ENCODE measurements around the gene JMJD1C.

Gene JMJD1C

DNA sequence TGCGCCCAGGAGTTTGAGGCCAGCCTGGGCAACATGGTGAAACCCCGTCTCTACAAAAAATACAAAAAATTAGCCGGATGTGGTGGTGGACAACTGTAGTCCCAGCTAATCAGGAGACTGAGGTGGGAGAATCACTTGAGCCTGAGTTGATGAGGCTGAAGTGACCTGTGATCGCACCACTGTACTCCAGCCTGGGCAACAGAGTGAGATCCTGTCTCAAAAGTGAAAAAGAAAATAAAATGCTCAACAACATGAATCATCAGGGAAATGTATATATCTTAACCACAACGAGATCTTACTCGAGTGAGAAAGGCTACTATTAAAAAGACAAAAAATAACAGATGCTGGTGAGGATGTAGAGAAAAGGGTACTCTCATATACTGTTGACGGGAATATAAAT, 72.7 kb downstream of the JMJD1C start:
- no peak for TF ChIP-seq EZH2phosphoT487 (conservative IDR thresholded peaks at IDR 0.05; ENCODE audit: low read length)
- TF ChIP-seq, protein P1, sequence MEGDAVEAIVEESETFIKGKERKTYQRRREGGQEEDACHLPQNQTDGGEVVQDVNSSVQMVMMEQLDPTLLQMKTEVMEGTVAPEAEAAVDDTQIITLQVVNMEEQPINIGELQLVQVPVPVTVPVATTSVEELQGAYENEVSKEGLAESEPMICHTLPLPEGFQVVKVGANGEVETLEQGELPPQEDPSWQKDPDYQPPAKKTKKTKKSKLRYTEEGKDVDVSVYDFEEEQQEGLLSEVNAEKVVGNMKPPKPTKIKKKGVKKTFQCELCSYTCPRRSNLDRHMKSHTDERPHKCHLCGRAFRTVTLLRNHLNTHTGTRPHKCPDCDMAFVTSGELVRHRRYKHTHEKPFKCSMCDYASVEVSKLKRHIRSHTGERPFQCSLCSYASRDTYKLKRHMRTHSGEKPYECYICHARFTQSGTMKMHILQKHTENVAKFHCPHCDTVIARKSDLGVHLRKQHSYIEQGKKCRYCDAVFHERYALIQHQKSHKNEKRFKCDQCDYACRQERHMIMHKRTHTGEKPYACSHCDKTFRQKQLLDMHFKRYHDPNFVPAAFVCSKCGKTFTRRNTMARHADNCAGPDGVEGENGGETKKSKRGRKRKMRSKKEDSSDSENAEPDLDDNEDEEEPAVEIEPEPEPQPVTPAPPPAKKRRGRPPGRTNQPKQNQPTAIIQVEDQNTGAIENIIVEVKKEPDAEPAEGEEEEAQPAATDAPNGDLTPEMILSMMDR (IDR thresholded peaks at IDR 0.05; ENCODE audit: insufficient read depth, low read length, poor library complexity, severe bottlenecking) = no peak
- peaks cover 28% of the 10 kb centered on the region; the same call in 1 of the 2 replicates for H3K79me2 ChIP-seq (ENCODE audit: insufficient read depth, low read length)
- H3K36me3 ChIP-seq (ENCODE audit: low read length) = no peaks in the 10 kb centered on the region
- no peak overlapping the region for H3K4me2 ChIP-seq (ENCODE audit: low read depth, low read length, poor library complexity, severe bottlenecking)
- H4K20me1 ChIP-seq (ENCODE audit: low read depth, low read length) = peaks cover 3% of the 10 kb centered on the region; the same call in 1 of the 2 replicates
- no peaks in the 10 kb centered on the region for H3K9me3 ChIP-seq (ENCODE audit: insufficient read depth, low read length)
- H3K4me3 ChIP-seq (ENCODE audit: insufficient read depth, low read length, poor library complexity, severe bottlenecking) = no peak overlapping the region
- no peaks in the 10 kb centered on the region for H3K27me3 ChIP-seq (ENCODE audit: low read length)
- H3K9ac ChIP-seq (ENCODE audit: low read length) = no peak overlapping the region
- no peaks in the 10 kb centered on the region for H3F3A ChIP-seq (ENCODE audit: insufficient read depth)
- H3K9me2 ChIP-seq (replicated peaks; ENCODE audit: insufficient read depth, low read length) = no peaks in the 10 kb centered on the region
- H3K27ac ChIP-seq (ENCODE audit: low read depth, low read length) = no peak overlapping the region
- no peak overlapping the region for H2AFZ ChIP-seq (ENCODE audit: low read depth, low read length, severe bottlenecking)

DNA sequence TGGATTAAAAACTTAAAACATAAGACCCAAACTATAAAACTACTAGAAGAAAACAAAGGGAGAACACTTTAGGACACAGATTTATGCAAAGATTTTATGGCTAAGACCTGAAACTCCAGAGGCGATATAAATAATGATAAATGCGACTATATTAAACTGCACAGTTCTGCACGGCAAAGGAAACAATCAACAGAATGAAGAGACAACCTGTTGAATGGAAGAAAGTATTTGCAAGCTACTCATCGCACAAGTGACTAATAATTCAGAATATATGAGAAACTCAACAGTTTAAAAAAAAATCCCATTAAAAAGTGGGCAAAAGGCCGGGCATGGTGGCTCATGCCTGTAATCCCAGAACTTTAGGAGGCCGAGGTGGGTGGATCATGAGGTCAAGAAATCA, 73.6 kb downstream of the JMJD1C start:
- no peak overlapping the region for H3K27ac ChIP-seq (ENCODE audit: low read depth, low read length)
- H3K27me3 ChIP-seq (ENCODE audit: low read length) = no peaks in the 10 kb centered on the region
- no peaks in the 10 kb centered on the region for H3F3A ChIP-seq (ENCODE audit: insufficient read depth)
- H3K36me3 ChIP-seq (ENCODE audit: low read length) = no peaks in the 10 kb centered on the region
- no peak for TF ChIP-seq EZH2phosphoT487 (conservative IDR thresholded peaks at IDR 0.05; ENCODE audit: low read length)
- TF ChIP-seq, protein P1 (IDR thresholded peaks at IDR 0.05; ENCODE audit: insufficient read depth, low read length, poor library complexity, severe bottlenecking) = no peak
- H2AFZ ChIP-seq (ENCODE audit: low read depth, low read length, severe bottlenecking) = no peak overlapping the region
- no peak overlapping the region for H3K9ac ChIP-seq (ENCODE audit: low read length)
- peaks cover 32% of the 10 kb centered on the region; the same call in 1 of the 2 replicates for H3K79me2 ChIP-seq (ENCODE audit: insufficient read depth, low read length)
- peaks cover 3% of the 10 kb centered on the region; the same call in 1 of the 2 replicates for H4K20me1 ChIP-seq (ENCODE audit: low read depth, low read length)
- H3K4me2 ChIP-seq (ENCODE audit: low read depth, low read length, poor library complexity, severe bottlenecking) = no peak overlapping the region
- H3K9me3 ChIP-seq (ENCODE audit: insufficient read depth, low read length) = no peaks in the 10 kb centered on the region
- no peak overlapping the region for H3K4me3 ChIP-seq (ENCODE audit: insufficient read depth, low read length, poor library complexity, severe bottlenecking)
- no peaks in the 10 kb centered on the region for H3K9me2 ChIP-seq (replicated peaks; ENCODE audit: insufficient read depth, low read length)

DNA sequence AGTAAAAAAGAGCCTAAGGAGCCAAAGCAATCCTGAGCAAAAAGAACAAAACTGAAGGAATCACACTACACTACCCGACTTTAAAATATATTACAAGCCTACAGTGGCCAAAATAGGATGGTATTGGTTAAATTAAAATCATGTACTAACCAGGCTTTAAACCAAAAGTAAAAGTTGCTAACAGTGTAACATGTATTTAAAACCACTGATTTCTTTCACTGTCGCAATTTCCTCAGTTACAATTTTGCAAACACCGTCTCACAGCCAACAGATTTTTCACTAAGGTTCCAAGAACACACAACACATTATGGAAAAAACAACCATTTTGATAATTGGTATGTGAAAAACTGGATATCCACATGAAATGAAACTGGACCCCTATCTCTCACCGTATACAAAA, 74.0 kb downstream of the JMJD1C start:
- Histone ChIP-seq H3K4me2 (ENCODE audit: low read depth, low read length, poor library complexity, severe bottlenecking) (no peak overlapping the region), H4K20me1 (ENCODE audit: low read depth, low read length) (peaks cover 3% of the 10 kb centered on the region; the same call in 1 of the 2 replicates), H3K9me3 (ENCODE audit: insufficient read depth, low read length) (no peaks in the 10 kb centered on the region), H3K79me2 (ENCODE audit: insufficient read depth, low read length) (peaks cover 36% of the 10 kb centered on the region; the same call in 1 of the 2 replicates), H2AFZ (ENCODE audit: low read depth, low read length, severe bottlenecking) (no peak overlapping the region), H3K27me3 (ENCODE audit: low read length) (no peaks in the 10 kb centered on the region), H3K27ac (ENCODE audit: low read depth, low read length) (no peak overlapping the region), H3F3A (ENCODE audit: insufficient read depth) (no peaks in the 10 kb centered on the region), H3K9ac (ENCODE audit: low read length) (no peak overlapping the region), H3K9me2 (replicated peaks; ENCODE audit: insufficient read depth, low read length) (no peaks in the 10 kb centered on the region), H3K36me3 (ENCODE audit: low read length) (no peaks in the 10 kb centered on the region), H3K4me3 (ENCODE audit: insufficient read depth, low read length, poor library complexity, severe bottlenecking) (no peak overlapping the region)
- TF ChIP-seq, protein P1 (IDR thresholded peaks at IDR 0.05; ENCODE audit: insufficient read depth, low read length, poor library complexity, severe bottlenecking) = no peak
- no peak for TF ChIP-seq EZH2phosphoT487 (conservative IDR thresholded peaks at IDR 0.05; ENCODE audit: low read length)

Data from SU-DHL-6 (cell line).